ENCODE data around the gene LURAP1L. TPM values are rescaled to one million over a fixed set of nuclear protein-coding genes. Genes with fewer than 3 reads are reported as not detected.

Gene LURAP1L
- total RNA-seq, 4 donors from 2014 or later, result 9.1 to 19.8 (median 15.1) TPM

GRCh38 chr9:12822111-12822510 lies 47.3 kb downstream of the LURAP1L start:
- intact Hi-C loops (cut with DNase I; ENCODE audit: low total_unique reads), result no loop called here
- 86 to 90% methylated on average over 2 of the region's 2 CpGs for WGBS, 2 donors
- no peak for DNase-seq (ENCODE audit: low spot score in 2 of 2)

GRCh38 chr9:12826924-12827565 lies 52.2 kb downstream of the LURAP1L start:
- no peak for DNase-seq (ENCODE audit: low spot score in 2 of 2)
- TF ChIP-seq POLR2A (IDR thresholded peaks at IDR 0.05), result no peak
- no peak for TF ChIP-seq CTCF (IDR thresholded peaks at IDR 0.05)
- intact Hi-C loops (cut with DNase I; ENCODE audit: low total_unique reads), result no loop called here
- 51 to 60% methylated on average over 3 of the region's 3 CpGs for WGBS, 2 donors
- H3K4me3 ChIP-seq (ENCODE audit: low read depth, poor library complexity, severe bottlenecking), result no peak overlapping the region

More at GRCh38 chr9:12822111-12822510, 47.3 kb downstream of the LURAP1L start:
- no peak overlapping the region for H3K4me3 ChIP-seq (ENCODE audit: low read depth, poor library complexity, severe bottlenecking)
- no peak for TF ChIP-seq CTCF (IDR thresholded peaks at IDR 0.05)
- no peak for TF ChIP-seq POLR2A (IDR thresholded peaks at IDR 0.05)

- H3K4me3 ChIP-seq (ENCODE audit: low read depth, poor library complexity, severe bottlenecking), result no peak overlapping the region
- DNase-seq (ENCODE audit: low spot score in 2 of 2), result no peak
- intact Hi-C loops (cut with DNase I; ENCODE audit: low total_unique reads), result no loop called here
- WGBS, 2 donors, result 83 to 94% methylated on average over 1 of the region's 1 CpG
- TF ChIP-seq POLR2A (IDR thresholded peaks at IDR 0.05) (no peak), CTCF (IDR thresholded peaks at IDR 0.05) (no peak)
Observed at GRCh38 chr9:12833701-12834100, 58.9 kb downstream of the LURAP1L start.

GRCh38 chr9:12838546-12838945 lies 63.7 kb downstream of the LURAP1L start:
- no peak overlapping the region for H3K4me3 ChIP-seq (ENCODE audit: low read depth, poor library complexity, severe bottlenecking)
- no peak for TF ChIP-seq CTCF (IDR thresholded peaks at IDR 0.05)
- no peak for TF ChIP-seq POLR2A (IDR thresholded peaks at IDR 0.05)

GRCh38 chr9:12843735-12844134 lies 68.9 kb downstream of the LURAP1L start:
- 86% methylated on average over 4 of the region's 4 CpGs for WGBS, 2 donors
- H3K4me3 ChIP-seq (ENCODE audit: low read depth, poor library complexity, severe bottlenecking), result no peak overlapping the region
- no peak for DNase-seq (ENCODE audit: low spot score in 2 of 2)
- intact Hi-C loops (cut with DNase I; ENCODE audit: low total_unique reads), result no loop called here
- TF ChIP-seq POLR2A (IDR thresholded peaks at IDR 0.05) (no peak), CTCF (IDR thresholded peaks at IDR 0.05) (no peak)

More at GRCh38 chr9:12838546-12838945, 63.7 kb downstream of the LURAP1L start:
- intact Hi-C loops (cut with DNase I; ENCODE audit: low total_unique reads), result no loop called here
- DNase-seq (ENCODE audit: low spot score in 2 of 2), result no peak

GRCh38 chr9:12846035-12846434 lies 71.2 kb downstream of the LURAP1L start:
- no peak for DNase-seq (ENCODE audit: low spot score in 2 of 2)
- intact Hi-C loops (cut with DNase I; ENCODE audit: low total_unique reads), result no loop called here
- TF ChIP-seq POLR2A (IDR thresholded peaks at IDR 0.05) (no peak), CTCF (IDR thresholded peaks at IDR 0.05) (no peak)
- 59 to 76% methylated on average over 5 of the region's 5 CpGs for WGBS, 2 donors
- H3K4me3 ChIP-seq (ENCODE audit: low read depth, poor library complexity, severe bottlenecking), result no peak overlapping the region

All from lower leg skin (tissue), 4 donors.